ENCODE measurements around the gene TRIM64.
"Not testable (repeated sequence)": the region's sequence is repeated elsewhere in the genome, so short reads cannot be mapped to it uniquely, and the experiment has no call there.

Gene TRIM64

GRCh38 chr11:89965737-89966136, at the start of gene TRIM64:
Gene TRIM64, plus strand, starts transcription at chr11:89966037. Its CDS starts 2,467 bp downstream, at chr11:89968504.
- H3K4me1 Mint-ChIP-seq; H3K27me3 Mint-ChIP-seq; H3K27ac Mint-ChIP-seq (ENCODE audit: low read depth); H3K9me3 Mint-ChIP-seq; ATAC-seq (replicated peaks; ENCODE audit: extremely low read depth, poor library complexity, severe bottlenecking); DNase-seq (ENCODE audit: low spot score in 2 of 2); H3K4me3 Mint-ChIP-seq; H3K36me3 Mint-ChIP-seq (ENCODE audit: insufficient read depth): not testable (repeated sequence)

GRCh38 chr11:89922195-89922660, 43.6 kb upstream of the TRIM64 start, which contains the start of gene TRIM49D1:
Gene TRIM49D1, minus strand, starts transcription at chr11:89922245. Its CDS starts 4,535 bp downstream, at chr11:89917710.
- Mint-ChIP-seq H3K4me1 (no peaks in the 10 kb centered on the region), H3K27ac (ENCODE audit: low read depth) (no peak within 1 kb of the TSS), H3K4me3 (no peak within 1 kb of the TSS), H3K9me3 (no peaks in the 10 kb centered on the region), H3K27me3 (no peaks in the 10 kb centered on the region), H3K36me3 (ENCODE audit: insufficient read depth) (no peaks in the 10 kb centered on the region)
- ATAC-seq (replicated peaks; ENCODE audit: extremely low read depth, poor library complexity, severe bottlenecking) (no peak), DNase-seq (ENCODE audit: low spot score in 2 of 2) (no peak)

GRCh38 chr11:89923764-89924163, 42.1 kb upstream of the TRIM64 start, which contains the start of gene TRIM49D2:
Gene TRIM49D2, plus strand, starts transcription at chr11:89924064. Its CDS starts 2,698 bp downstream, at chr11:89926762.
- H3K27me3 Mint-ChIP-seq; H3K4me3 Mint-ChIP-seq; DNase-seq (ENCODE audit: low spot score in 2 of 2); H3K4me1 Mint-ChIP-seq; H3K9me3 Mint-ChIP-seq; ATAC-seq (replicated peaks; ENCODE audit: extremely low read depth, poor library complexity, severe bottlenecking); H3K27ac Mint-ChIP-seq (ENCODE audit: low read depth); H3K36me3 Mint-ChIP-seq (ENCODE audit: insufficient read depth): not testable (repeated sequence)

GRCh38 chr11:89960833-89961232, 5.0 kb upstream of the TRIM64 start:
- DNase-seq (ENCODE audit: low spot score in 2 of 2); H3K4me3 Mint-ChIP-seq; H3K4me1 Mint-ChIP-seq; H3K27me3 Mint-ChIP-seq; ATAC-seq (replicated peaks; ENCODE audit: extremely low read depth, poor library complexity, severe bottlenecking); H3K9me3 Mint-ChIP-seq; H3K36me3 Mint-ChIP-seq (ENCODE audit: insufficient read depth); H3K27ac Mint-ChIP-seq (ENCODE audit: low read depth): not testable (repeated sequence)
